ENCODE measurements around the gene NR3C1. TPM values are rescaled to one million over a fixed set of nuclear protein-coding genes. Genes with fewer than 3 reads are reported as not detected.

NR3C1 gene
- total RNA-seq, 2 donors from 2014 or later, result 56.5 to 58.1 TPM

GRCh38 chr5:143341807-143342570 lies 61.5 kb downstream of the NR3C1 start:
- no peak for TF ChIP-seq CTCF (IDR thresholded peaks at IDR 0.05)
- peaks cover 16 to 30% of the 10 kb centered on the region in 2 donors for H3K4me1 ChIP-seq (ENCODE audit: control insufficient read depth in 1 of 2, low read depth in 2 of 2)
- DNase-seq (ENCODE audit: low spot score) (no peak), ATAC-seq (ENCODE audit: insufficient number of reproducible peaks, low FRiP score, low read depth) (peak; percentile 60)
- no peaks in the 10 kb centered on the region for H3K27me3 ChIP-seq (replicated peaks; ENCODE audit: insufficient read depth)
- no peaks in the 10 kb centered on the region for H3K36me3 ChIP-seq
- H3K9me3 ChIP-seq, result no peaks in the 10 kb centered on the region
- peak overlapping the region in 1 of 2 donors; percentile 6 for H3K27ac ChIP-seq
- H3K4me3 ChIP-seq, result no peak overlapping the region

GRCh38 chr5:143340891-143341685 lies 62.4 kb downstream of the NR3C1 start:
- H3K36me3 ChIP-seq, result no peaks in the 10 kb centered on the region
- no peaks in the 10 kb centered on the region for H3K27me3 ChIP-seq (replicated peaks; ENCODE audit: insufficient read depth)
- no peak for TF ChIP-seq CTCF (IDR thresholded peaks at IDR 0.05)
- peaks cover 13 to 25% of the 10 kb centered on the region in 2 donors for H3K4me1 ChIP-seq (ENCODE audit: control insufficient read depth in 1 of 2, low read depth in 2 of 2)
- peak overlapping the region in 1 of 2 donors; percentile 1 for H3K27ac ChIP-seq
- no peaks in the 10 kb centered on the region for H3K9me3 ChIP-seq
- DNase-seq (ENCODE audit: low spot score) (no peak), ATAC-seq (ENCODE audit: insufficient number of reproducible peaks, low FRiP score, low read depth) (no peak)
- H3K4me3 ChIP-seq, result no peak overlapping the region

GRCh38 chr5:143338658-143339366 lies 64.7 kb downstream of the NR3C1 start:
- DNase-seq (ENCODE audit: low spot score), result no peak
- ATAC-seq (ENCODE audit: insufficient number of reproducible peaks, low FRiP score, low read depth), result no peak
- no peak overlapping the region for H3K27ac ChIP-seq
- H3K9me3 ChIP-seq, result no peaks in the 10 kb centered on the region
- H3K4me1 ChIP-seq (ENCODE audit: control insufficient read depth in 1 of 2, low read depth in 2 of 2), result peaks cover 13 to 32% of the 10 kb centered on the region in 2 donors
- no peak for TF ChIP-seq CTCF (IDR thresholded peaks at IDR 0.05)
- no peaks in the 10 kb centered on the region for H3K27me3 ChIP-seq (replicated peaks; ENCODE audit: insufficient read depth)
- no peaks in the 10 kb centered on the region for H3K36me3 ChIP-seq
- no peak overlapping the region for H3K4me3 ChIP-seq

- Histone ChIP-seq H3K27me3 (replicated peaks; ENCODE audit: insufficient read depth) (no peaks in the 10 kb centered on the region), H3K9me3 (no peaks in the 10 kb centered on the region), H3K4me3 (no peak overlapping the region), H3K27ac (no peak overlapping the region), H3K36me3 (no peaks in the 10 kb centered on the region), H3K4me1 (ENCODE audit: control insufficient read depth in 1 of 2, low read depth in 2 of 2) (peaks cover 13 to 32% of the 10 kb centered on the region in 2 donors)
- no peak for TF ChIP-seq CTCF (IDR thresholded peaks at IDR 0.05)
- DNase-seq (ENCODE audit: low spot score), result no peak
- ATAC-seq (ENCODE audit: insufficient number of reproducible peaks, low FRiP score, low read depth), result no peak
Measured at GRCh38 chr5:143337946-143338345, 65.5 kb downstream of the NR3C1 start.

- H3K27me3 ChIP-seq (replicated peaks; ENCODE audit: insufficient read depth), result no peaks in the 10 kb centered on the region
- peak overlapping the region; percentile 40 to 44 for H3K27ac ChIP-seq
- no peak for TF ChIP-seq CTCF (IDR thresholded peaks at IDR 0.05)
- ATAC-seq (ENCODE audit: insufficient number of reproducible peaks, low FRiP score, low read depth) (no peak), DNase-seq (ENCODE audit: low spot score) (no peak)
- no peaks in the 10 kb centered on the region for H3K9me3 ChIP-seq
- H3K36me3 ChIP-seq, result no peaks in the 10 kb centered on the region
- no peak overlapping the region for H3K4me3 ChIP-seq
- peaks cover 9 to 33% of the 10 kb centered on the region in 2 donors for H3K4me1 ChIP-seq (ENCODE audit: control insufficient read depth in 1 of 2, low read depth in 2 of 2)
Measured at GRCh38 chr5:143336485-143336884, 67.0 kb downstream of the NR3C1 start.
